ENCODE data around the gene CDC6.

GRCh38 chr17:40307740-40308239 is 20.1 kb downstream of the CDC6 start:
- TF ChIP-seq CTCF (IDR thresholded peaks at IDR 0.05): no peak
- no peak for TF ChIP-seq EZH2 (IDR thresholded peaks at IDR 0.05; ENCODE audit: borderline replicate concordance, insufficient read depth, low read depth, low read length, poor library complexity, severe bottlenecking)

Measured in B cell (primary cell).